ENCODE data around the gene ZBBX.

- no peak for TF ChIP-seq CTCF (IDR thresholded peaks at IDR 0.05)
- no peak for TF ChIP-seq POLR2AphosphoS5 (IDR thresholded peaks at IDR 0.05; ENCODE audit: low read depth, low read length)
- no peak for TF ChIP-seq JUND (IDR thresholded peaks at IDR 0.05)
- TF ChIP-seq SIN3A (IDR thresholded peaks at IDR 0.05; ENCODE audit: borderline replicate concordance, low read depth, low read length) = no peak
- no peak for TF ChIP-seq RCOR1 (IDR thresholded peaks at IDR 0.05; ENCODE audit: low read length)
These were observed 171.1 kb downstream of the ZBBX start for GRCh38 chr3:167209011-167209410.
